Activated gamma-delta T cell treated with Interleukin-2 at 50 U/mL for 16 hours (primary cell): ENCODE measurements around the gene PAXIP1.

Source experiments
- DNase-seq: peaks from one replicate; pipeline ENCODE4 v3.0.0-alpha.2; 2020

PAXIP1 gene

DNA sequence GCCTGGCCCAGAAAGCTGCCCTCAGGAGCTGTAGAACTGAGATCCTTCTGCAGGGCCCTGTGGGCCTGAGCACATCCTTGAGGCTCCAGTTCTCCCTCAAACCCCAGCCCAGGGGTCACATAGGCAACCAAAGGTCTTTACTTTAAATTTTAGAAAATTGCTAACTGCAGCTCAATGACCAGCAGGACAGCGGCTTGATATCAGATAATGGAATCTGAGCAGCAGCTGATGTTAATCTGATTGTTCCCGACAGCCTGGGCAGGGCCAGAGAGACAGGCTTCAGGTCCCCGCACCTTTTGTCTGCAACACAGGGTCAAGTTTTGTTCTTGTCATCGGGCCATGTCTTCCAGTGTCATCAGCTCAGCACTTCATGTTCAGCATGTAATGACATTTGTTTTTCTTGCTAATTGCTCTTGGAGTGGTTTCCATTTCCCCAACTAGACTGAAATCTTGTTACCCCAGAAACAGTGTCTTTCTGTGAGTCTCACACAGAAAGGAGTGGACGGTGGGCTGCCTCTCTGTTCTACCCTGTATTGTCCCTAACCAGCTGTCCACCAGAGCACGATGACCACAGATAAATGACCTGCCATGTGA, 91.0 kb downstream of the PAXIP1 start:
- DNase-seq: no peak

DNA sequence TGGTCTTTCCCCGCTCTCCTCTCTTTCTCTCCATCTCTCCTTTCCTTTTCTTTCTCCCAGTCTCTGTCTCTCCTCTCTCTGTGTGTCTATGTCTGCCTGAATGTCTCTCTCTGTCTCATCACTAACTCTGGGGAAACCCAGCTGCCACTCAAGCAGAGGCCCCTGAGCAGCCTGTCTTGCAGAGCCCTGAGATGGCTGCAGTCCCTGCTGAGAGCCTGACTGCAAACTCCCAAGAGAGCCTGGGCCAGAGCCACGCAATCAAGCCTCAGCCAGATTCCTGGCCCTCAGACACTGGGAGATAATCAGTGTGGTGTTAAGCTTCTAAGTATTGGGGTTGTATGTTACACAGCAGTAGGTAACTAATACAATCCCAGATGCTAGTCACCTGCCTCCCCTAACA, 91.5 kb downstream of the PAXIP1 start:
- no peak for DNase-seq

- DNase-seq: no peak
Measured at GRCh38 chr7:154910977-154911376, 91.9 kb downstream of the PAXIP1 start.

DNA sequence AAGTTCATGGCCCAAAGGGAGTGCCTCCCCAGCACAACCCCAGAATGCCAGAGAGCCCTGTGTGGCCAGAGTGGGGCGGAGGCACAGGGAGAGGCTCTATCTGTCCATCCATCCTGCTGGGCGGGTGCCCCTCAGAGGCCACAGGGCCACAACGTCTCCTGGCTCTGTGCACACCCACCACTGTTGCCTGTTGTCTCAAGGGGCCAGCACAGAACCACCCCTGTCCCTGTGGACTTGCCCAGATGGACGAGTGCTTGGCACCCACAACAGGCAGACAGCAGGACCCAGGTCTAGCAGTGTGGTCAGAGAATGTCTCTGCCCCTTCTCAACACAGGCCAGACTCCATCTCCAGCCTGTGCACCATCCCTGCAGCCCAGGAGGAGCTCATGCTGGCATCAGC, 92.8 kb downstream of the PAXIP1 start:
- no peak for DNase-seq

GRCh38 chr7:154909241-154910105, 93.5 kb downstream of the PAXIP1 start:
- DNase-seq: no peak

DNA sequence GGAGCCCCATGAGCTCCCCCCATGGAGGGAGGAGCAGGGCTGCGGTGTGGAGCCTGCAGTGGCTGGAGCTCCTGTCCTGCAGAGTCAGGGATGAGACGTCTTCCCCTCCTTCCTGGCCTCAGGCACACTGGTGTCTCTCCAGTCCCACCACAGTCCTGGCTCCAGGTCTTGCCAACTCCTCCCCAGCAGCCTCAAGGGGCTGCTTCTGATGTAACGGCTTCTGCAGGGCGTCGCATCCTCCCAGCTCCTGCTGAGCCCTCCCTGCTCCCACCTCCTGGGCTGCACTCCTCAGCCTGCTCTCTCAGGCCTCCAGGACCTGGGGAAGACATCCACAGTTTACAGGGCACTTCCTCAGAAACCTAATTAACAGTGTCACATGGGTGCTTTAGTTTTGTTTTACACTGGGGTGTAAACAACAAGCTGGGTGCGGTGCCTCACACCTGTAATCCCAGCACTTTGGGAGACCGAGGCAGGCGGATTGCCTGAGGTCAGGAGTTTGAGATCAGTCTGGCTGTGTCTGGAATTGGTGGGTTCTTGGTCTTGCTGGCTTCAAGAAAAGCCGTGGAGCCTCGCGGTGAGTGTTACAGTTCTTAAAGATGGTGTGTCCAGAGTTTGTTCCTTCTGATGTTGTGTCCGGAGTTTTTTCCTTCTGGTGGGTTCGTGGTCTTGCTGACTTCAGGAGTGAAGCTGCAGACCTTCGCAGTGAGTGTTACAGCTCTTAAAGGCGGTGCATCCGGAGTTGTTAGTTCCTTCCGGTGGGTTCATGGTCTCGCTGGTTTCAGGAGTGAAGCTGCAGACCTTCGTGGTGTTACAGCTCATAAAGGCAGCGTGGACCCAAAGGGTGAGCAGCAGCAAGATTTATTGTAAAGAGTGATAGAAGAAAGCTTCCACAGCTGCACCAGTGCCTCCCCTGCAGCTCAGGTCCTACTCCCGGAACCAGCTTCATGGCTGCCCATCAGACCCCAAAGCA, 95.0 kb downstream of the PAXIP1 start:
- DNase-seq: no peak

DNA sequence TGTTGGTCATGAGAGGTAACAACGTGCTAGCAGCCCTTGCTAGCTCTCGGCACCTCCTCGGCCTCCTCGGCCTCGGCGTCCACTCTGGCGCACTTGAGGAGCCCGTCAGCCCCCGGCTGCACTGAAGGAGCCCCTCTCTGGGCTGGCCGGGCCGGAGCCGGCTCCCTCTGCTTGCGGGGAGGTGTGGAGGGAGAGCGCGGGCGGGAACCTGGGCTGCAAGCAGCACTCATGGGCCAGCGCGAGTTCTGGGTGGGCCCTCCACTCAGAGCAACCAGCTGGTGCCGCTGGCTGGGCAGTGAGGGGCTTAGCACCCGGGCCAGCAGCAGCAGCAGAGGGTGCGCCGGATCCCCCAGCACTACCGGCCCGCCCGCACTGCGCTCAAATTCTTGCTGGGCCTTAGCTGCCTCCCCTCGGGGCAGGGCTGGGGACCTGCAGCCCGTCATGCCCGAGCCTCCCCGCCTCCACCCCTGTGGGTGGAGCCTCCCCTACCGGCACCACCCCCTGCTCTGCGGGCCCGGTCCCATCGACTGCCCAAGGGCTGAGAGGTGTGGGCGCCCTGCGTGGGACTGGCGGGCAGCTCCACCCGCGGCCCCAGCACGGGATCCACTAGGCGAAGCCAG, 96.1 kb downstream of the PAXIP1 start:
- no peak for DNase-seq

DNA sequence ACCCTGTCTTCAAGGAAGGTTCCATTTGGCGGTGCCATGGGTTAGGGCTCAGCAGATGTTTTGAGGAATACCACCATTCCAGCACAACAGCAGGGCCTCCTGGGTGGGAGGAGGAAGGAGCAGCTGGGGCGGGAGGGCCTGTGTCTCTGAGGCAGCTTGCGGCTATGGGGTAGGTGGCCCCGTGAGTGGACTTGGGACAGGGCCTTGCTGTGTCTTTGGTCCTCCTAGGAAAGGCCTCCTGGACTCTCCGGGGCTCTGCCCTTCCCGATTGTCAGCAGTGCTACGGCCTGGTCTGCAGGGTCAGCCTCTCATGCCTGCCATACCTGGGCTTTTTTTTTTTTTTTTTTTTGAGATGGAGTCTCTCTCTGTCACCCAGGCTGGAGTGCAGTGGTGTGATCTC, 96.7 kb downstream of the PAXIP1 start:
- DNase-seq: no peak

DNA sequence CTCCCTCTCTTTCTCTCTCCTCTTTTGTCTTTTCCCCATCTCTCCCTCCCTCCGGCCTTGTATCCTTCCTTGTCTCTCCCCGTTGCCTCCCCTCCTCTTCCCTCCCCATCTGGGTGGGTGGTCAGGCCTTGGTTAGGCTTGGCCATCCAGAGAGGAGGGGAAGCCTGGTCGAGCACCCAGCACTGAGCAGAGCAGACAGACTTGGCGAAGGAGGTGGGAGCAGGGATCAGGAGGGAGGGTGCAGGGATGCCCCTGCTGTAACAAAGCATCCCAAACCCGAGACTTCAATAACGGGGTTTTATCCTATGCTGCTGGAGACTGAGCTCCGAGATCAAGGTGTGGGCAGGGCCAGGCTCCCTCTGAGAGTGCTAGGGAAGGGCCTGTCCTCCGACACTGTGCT, 97.3 kb downstream of the PAXIP1 start:
- no peak for DNase-seq

DNA sequence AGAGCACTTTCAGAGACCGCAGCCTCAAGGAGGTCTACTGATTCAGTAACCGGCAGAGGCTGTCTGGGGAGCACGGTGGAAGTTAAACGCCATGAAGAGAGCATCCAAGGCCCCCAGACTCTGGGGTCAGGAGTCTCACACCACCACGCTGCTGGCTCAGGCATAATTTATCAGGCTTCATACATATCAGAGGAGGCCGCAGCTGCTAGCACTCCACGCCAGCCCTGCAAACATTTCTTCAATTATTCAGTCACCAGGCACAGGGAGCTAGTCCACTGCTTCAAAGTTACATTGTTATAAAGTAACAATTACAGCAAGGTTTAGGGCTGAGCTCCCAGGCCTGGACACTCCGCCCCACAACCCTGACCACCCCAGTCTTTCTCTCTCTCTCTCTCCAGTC, 97.8 kb downstream of the PAXIP1 start:
- no peak for DNase-seq

DNA sequence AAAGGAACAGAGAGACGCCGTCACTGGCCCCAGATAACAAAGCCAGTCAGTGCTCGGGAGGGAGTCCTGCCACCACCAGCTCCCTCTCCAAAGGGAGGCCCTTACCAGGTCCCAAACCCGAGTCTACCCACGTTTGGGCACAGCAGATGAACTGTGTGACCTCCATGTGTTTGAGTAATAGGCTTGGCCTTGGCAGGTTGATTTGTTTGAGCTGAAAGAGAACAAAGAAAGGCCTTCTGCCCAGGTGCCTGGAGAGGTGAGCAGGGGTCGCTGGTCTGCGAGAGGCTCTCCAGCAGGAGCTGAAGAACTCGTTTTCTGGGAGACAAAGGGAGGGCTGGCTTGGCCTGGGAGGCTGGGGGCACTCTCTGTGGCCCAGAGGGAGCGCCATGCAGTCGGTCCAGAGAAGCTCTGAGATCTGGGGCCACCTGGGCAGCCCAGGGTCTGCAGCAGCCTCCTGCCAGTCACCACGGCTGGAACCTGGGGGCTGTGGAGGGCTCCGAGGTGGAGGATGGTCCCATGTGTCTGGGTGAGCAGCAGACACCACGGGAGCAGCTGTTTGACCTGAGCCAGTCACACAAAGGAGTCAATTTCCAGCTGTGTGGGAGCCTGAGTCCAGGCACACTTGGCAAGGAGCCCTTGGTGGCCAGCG, 99.7 kb downstream of the PAXIP1 start:
- DNase-seq: no peak

- no peak for DNase-seq
Measured at GRCh38 chr7:154902600-154903082, 100.3 kb downstream of the PAXIP1 start.

DNA sequence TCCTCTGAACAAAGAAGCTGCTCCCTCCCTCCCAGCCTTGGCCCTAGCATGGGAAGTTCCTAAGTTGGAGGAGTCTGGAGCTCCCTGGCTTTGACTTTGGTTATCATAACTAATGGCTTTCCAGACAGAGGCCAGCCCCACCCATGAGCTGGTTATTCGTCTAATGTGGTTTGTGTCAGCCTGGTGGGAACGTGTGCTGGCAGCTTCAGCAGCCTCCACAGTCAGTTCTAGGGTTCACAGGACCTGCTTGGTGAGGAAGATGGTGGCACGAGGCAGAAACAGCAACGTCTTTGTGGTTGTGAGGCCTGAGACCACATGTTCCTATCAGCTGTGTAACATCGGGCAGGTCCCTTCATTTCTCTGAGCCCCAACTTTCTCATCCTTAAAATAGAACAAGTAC, 103.1 kb downstream of the PAXIP1 start:
- no peak for DNase-seq

- DNase-seq: no peak
Measured at GRCh38 chr7:154898973-154899855, 103.7 kb downstream of the PAXIP1 start.

- DNase-seq: no peak
Measured at GRCh38 chr7:154896076-154896475, 106.8 kb downstream of the PAXIP1 start.
